ENCODE measurements around the gene VPREB3. TPM values are rescaled to one million over a fixed set of nuclear protein-coding genes. Genes with fewer than 3 reads are reported as not detected.

VPREB3 gene
- total and polyA plus RNA-seq, 2 of the 8 experiments (the other 6 are each of a cell fraction or from before 2014, with no cell fraction given), result 0.52 to 4.6 TPM

DNA sequence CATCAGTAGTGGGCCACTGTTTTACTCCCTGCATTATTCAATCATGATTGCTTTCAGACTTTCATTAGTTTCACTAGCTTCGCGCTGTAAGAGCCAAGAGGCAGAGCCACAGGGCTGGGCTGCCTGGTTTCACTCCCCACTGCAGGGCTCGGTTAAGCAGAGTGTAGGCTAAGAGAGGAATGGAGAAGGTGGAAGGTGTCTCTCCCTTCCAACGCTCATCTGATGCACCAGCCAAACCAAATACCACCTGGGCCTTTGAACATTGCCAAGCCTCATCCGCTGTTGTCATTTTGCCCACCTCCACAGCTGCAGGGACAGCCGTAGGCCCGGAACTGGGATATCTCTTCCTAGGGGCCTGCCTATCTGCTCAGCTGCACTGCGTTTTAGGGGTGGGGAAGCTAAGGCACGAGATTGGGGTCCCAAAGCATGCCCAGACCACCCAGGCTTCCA lies 32.1 kb upstream of the VPREB3 start:
- H3K4me2 ChIP-seq (ENCODE audit: insufficient read depth in 1 of 2, low read depth in 2 of 2, low read length in 2 of 2), result peak overlapping the region; percentile 64 to 71
- DNase-seq (ENCODE audit: low read depth in 1 of 2, low spot score in 2 of 2) (peak in 1 of 2 experiments; percentile 57), FAIRE-seq (no peak)
- peaks cover 2 to 12% of the 10 kb centered on the region in 2 experiments for H4K20me1 ChIP-seq (replicated peaks in 1 of 2; ENCODE audit: control insufficient read depth in 1 of 2, insufficient read depth in 2 of 2, low read length in 2 of 2)
- no peak overlapping the region for H3K56ac ChIP-seq (replicated peaks; ENCODE audit: insufficient read length, low read depth, low read length)
- ChIA-PET CTCF (ENCODE audit: partially characterized antibody) (interaction anchor here (0.6 to 6.4 kb wide), 3 partner anchors 10 to 196 kb away, joined by 5 to 47 read pairs (median 42); partner anchors contain the start of genes CHCHD10 and MMP11), POLR2A (ENCODE audit: partially characterized antibody) (interaction anchor here (0.6 to 4.5 kb wide), 8 partner anchors 8 to 94 kb away, joined by 3 to 45 read pairs (median 5); partner anchors contain the start of gene MMP11)
- no peak overlapping the region for H2BK120ac ChIP-seq (replicated peaks; ENCODE audit: low read depth, low read length)
- H2BK5ac ChIP-seq (ENCODE audit: low read depth, low read length), result peak overlapping the region; percentile 90
- peak overlapping the region; percentile 4; the same call in 1 of the 2 replicates for H3K18ac ChIP-seq (ENCODE audit: extremely low read depth, low read length)
- H3K14ac ChIP-seq (ENCODE audit: insufficient read length), result no peak overlapping the region
- no peaks in the 10 kb centered on the region for H3K36me3 ChIP-seq (ENCODE audit: control insufficient read depth in 2 of 4, insufficient read depth in 4 of 4, low read length in 3 of 4)
- H2BK12ac ChIP-seq (ENCODE audit: low read depth, low read length), result peak overlapping the region; percentile 34
- H3K27ac ChIP-seq (ENCODE audit: low read depth, low read length), result 0 out of 2 replicates have a peak overlapping the region, but pooled peaks have one; percentile 19
- peak overlapping the region; percentile 89 for H4K5ac ChIP-seq (ENCODE audit: insufficient read length, low read depth, low read length)
- H3K9me3 ChIP-seq (ENCODE audit: insufficient read depth in 2 of 2, low read depth in 1 of 2, low read length in 1 of 2), result no peaks in the 10 kb centered on the region
- no peak overlapping the region for H2BK20ac ChIP-seq (ENCODE audit: low read length)
- H3K9ac ChIP-seq (replicated peaks in 1 of 4; ENCODE audit: extremely low read depth in 1 of 4, low read depth in 3 of 4, low read length in 3 of 4), result peak overlapping the region in 3 of 4 experiments; percentile 52 to 82 (median 56); a peak in 5 of 7 replicates
- H4K91ac ChIP-seq (replicated peaks; ENCODE audit: insufficient read length, low read length), result peak overlapping the region; percentile 9
- peaks cover 3% of the 10 kb centered on the region; the same call in 1 of the 2 replicates for H3K23me2 ChIP-seq (ENCODE audit: low read depth, low read length)
- H3K27me3 ChIP-seq (replicated peaks in 1 of 4; ENCODE audit: control insufficient read depth in 3 of 4, extremely low read depth in 1 of 4, insufficient read depth in 3 of 4, low read length in 3 of 4), result no peaks in the 10 kb centered on the region
- peak overlapping the region; percentile 76; the same call in 1 of the 2 replicates for H2AFZ ChIP-seq (ENCODE audit: low read length)
- H3K4me1 ChIP-seq (replicated peaks in 1 of 4; ENCODE audit: control insufficient read depth in 3 of 4, insufficient read depth in 4 of 4, low read length in 3 of 4), result peaks cover 0 to 12% (median 4%) of the 10 kb centered on the region in 4 experiments; a peak in 6 of 7 replicates
- peak overlapping the region; percentile 79 to 87 (median 82) for H3K4me3 ChIP-seq (ENCODE audit: extremely low read depth in 1 of 4, insufficient read depth in 2 of 4, low read depth in 3 of 4, low read length in 4 of 4)
- peaks cover 22 to 39% of the 10 kb centered on the region in 2 experiments for H3K79me2 ChIP-seq (ENCODE audit: control insufficient read depth in 1 of 2, insufficient read depth in 2 of 2, low read length in 2 of 2)
- H2BK15ac ChIP-seq (ENCODE audit: low read length), result 0 out of 2 replicates have a peak overlapping the region, but pooled peaks have one; percentile 25
- peaks cover 3% of the 10 kb centered on the region; the same call in 1 of the 2 replicates for H3K79me1 ChIP-seq (ENCODE audit: low read depth, low read length)
- H4K8ac ChIP-seq (ENCODE audit: extremely low read depth, insufficient read depth, low read length), result peak overlapping the region; percentile 93
- H2AK5ac ChIP-seq (ENCODE audit: low read depth, low read length), result no peak overlapping the region
- H3K4ac ChIP-seq (replicated peaks; ENCODE audit: insufficient read length, low read depth, low read length), result no peak overlapping the region
- no peak overlapping the region for H3K23ac ChIP-seq (ENCODE audit: insufficient read length)
- WGBS, 2 experiments (ENCODE audit: extremely low coverage in 1 of 2, insufficient coverage in 1 of 2, insufficient read length in 1 of 2, insufficient replicate concordance in 2 of 2, low coverage in 1 of 2, low lambda C conversion rate in 2 of 2, missing lambda C conversion rate in 1 of 2), result 76% methylated on average over 9 of the region's 9 CpGs; no CpG with 5 or more reads in 1 of the 2 experiments
- TF ChIP-seq EGR1 (IDR thresholded peaks at IDR 0.05; ENCODE audit: borderline replicate concordance, low read depth, low read length) (no peak), KDM5A (IDR thresholded peaks at IDR 0.05; ENCODE audit: low read length) (no peak), RAD21 (IDR thresholded peaks at IDR 0.05 in 1 of 2, conservative IDR thresholded peaks at IDR 0.05 in 1 of 2; ENCODE audit: low read depth in 2 of 2, low read length in 2 of 2) (no peak), SUZ12 (IDR thresholded peaks at IDR 0.05; ENCODE audit: low read length) (no peak), TEAD4 (IDR thresholded peaks at IDR 0.05; ENCODE audit: low read depth, low read length) (no peak), CEBPB (IDR thresholded peaks at IDR 0.05; ENCODE audit: low read depth, low read length) (no peak), SRF (IDR thresholded peaks at IDR 0.05; ENCODE audit: low read depth, low read length) (no peak), FOSL1 (IDR thresholded peaks at IDR 0.05; ENCODE audit: insufficient read depth, low read depth, low read length) (no peak)
